ENCODE results near the gene SERPINA12. TPM values are rescaled to one million over a fixed set of nuclear protein-coding genes. Genes with fewer than 3 reads are reported as not detected.

SERPINA12 gene
- total and polyA plus RNA-seq, 8 donors: not detected

DNA sequence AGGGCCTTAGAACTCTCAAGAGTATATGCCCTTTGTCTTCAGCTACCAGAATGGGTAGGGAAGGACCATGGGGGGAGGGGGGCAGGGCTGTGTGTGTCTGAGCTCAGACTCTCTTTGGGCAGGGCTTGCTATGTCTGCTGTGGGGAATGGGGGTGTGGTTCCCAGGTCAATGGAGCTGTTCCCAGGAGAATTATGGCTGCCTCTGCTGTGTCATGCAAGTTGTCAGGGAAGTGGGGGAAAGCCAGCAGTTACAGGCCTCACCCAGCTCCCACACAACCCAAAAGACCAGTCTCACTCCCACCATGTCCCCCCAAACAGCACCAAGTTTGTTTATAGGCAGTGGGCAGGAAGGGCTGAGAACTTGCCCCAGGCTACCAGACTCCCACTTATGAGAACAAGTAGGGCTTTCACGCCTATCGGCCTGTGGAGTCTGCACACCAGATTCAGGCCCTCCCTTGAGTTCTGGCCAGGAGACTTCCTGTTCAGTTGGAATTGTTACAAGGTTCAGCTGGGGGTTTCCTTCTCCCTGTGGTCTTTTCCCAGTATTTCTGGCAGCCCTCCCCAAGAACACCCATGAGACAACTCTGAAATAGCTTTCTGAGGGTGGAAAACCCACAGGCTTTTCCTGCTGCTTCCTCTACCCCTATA is 50.6 kb downstream of the SERPINA12 start:
- TF ChIP-seq, protein P1, sequence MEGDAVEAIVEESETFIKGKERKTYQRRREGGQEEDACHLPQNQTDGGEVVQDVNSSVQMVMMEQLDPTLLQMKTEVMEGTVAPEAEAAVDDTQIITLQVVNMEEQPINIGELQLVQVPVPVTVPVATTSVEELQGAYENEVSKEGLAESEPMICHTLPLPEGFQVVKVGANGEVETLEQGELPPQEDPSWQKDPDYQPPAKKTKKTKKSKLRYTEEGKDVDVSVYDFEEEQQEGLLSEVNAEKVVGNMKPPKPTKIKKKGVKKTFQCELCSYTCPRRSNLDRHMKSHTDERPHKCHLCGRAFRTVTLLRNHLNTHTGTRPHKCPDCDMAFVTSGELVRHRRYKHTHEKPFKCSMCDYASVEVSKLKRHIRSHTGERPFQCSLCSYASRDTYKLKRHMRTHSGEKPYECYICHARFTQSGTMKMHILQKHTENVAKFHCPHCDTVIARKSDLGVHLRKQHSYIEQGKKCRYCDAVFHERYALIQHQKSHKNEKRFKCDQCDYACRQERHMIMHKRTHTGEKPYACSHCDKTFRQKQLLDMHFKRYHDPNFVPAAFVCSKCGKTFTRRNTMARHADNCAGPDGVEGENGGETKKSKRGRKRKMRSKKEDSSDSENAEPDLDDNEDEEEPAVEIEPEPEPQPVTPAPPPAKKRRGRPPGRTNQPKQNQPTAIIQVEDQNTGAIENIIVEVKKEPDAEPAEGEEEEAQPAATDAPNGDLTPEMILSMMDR (IDR thresholded peaks at IDR 0.05): no peak
- Histone ChIP-seq H3K9me3 (no peaks in the 10 kb centered on the region), H3K36me3 (no peaks in the 10 kb centered on the region), H3K4me1 (no peaks in the 10 kb centered on the region), H3K27me3 (no peaks in the 10 kb centered on the region), H3K27ac (no peak overlapping the region), H3K4me3 (no peak overlapping the region)
- intact Hi-C loops (cut with DNase I): no loop called here
- DNase-seq (no peak), ATAC-seq (no peak)

DNA sequence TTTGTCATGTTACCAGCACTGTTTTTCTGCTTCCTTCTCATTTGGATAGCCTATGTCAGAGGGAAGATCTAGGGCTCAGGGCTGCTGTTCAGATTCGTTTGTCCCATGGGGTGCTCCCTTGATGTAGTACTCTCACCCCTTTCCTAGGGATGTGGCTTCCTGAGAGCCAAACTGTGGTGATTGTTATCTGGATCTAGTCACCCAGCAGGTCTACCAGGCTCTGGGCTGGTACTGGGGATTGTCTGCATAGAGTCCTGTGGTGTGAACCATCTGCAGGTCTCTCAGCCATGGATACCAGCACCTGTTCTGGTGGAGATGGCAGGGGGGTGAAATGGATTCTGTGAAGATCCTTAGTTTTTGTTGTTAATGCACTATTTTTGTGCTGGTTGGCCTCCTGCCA is 51.2 kb downstream of the SERPINA12 start:
- Histone ChIP-seq H3K27me3 (no peaks in the 10 kb centered on the region), H3K36me3 (no peaks in the 10 kb centered on the region), H3K4me1 (no peaks in the 10 kb centered on the region), H3K9me3 (no peaks in the 10 kb centered on the region), H3K27ac (no peak overlapping the region), H3K4me3 (no peak overlapping the region)
- no peak for ATAC-seq
- TF ChIP-seq, protein P1 (IDR thresholded peaks at IDR 0.05): no peak
- intact Hi-C loops (cut with DNase I): no loop called here
- DNase-seq: no peak

DNA sequence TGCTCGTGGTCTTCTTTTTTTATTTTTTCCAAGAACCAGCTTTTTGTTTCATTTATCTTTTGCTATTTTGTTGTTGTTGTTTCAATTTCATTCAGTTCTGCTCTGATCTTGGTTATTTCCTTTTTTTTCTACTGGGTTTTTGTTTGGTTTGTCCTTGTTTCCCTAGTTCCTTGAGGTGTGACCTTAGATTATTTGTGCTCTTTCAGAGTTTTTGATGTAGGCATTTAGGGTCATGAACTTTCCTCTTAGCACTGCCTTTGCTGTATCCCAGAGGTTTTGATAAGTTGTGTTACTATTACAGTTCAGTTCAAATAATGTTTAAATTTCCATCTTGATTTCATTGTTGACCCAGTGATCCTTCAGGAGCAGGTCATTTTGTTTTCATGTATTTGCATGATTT is 53.3 kb downstream of the SERPINA12 start:
- DNase-seq (no peak), ATAC-seq (no peak)
- Histone ChIP-seq H3K27me3 (peaks cover 0 to 18% of the 10 kb centered on the region in 2 donors), H3K27ac (no peak overlapping the region), H3K4me1 (no peaks in the 10 kb centered on the region), H3K4me3 (no peak overlapping the region), H3K9me3 (no peaks in the 10 kb centered on the region), H3K36me3 (no peaks in the 10 kb centered on the region)
- TF ChIP-seq, protein P1 (IDR thresholded peaks at IDR 0.05): no peak
- intact Hi-C loops (cut with DNase I): no loop called here

DNA sequence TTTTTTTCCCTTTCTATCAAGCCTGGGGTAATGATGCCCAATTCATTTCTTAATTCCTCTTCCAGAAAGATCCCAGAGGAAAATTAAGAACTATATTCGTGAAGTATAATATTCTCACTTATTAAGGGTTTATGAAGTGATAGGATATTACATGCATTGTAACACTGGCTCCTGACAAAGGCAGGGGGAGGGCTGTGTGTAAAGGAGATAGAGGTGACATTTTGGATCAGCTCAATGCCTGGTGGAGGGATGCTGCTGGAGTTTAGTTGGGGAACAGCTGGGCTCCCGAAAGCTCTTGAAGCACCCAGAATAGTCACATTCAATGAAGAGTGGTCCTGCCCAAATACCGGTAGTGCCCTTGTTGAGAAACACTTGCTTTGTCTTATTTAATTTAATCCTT is 57.4 kb downstream of the SERPINA12 start:
- DNase-seq (no peak), ATAC-seq (no peak)
- TF ChIP-seq, protein P1 (IDR thresholded peaks at IDR 0.05): no peak
- Histone ChIP-seq H3K9me3 (no peaks in the 10 kb centered on the region), H3K36me3 (no peaks in the 10 kb centered on the region), H3K4me1 (no peaks in the 10 kb centered on the region), H3K4me3 (no peak overlapping the region), H3K27ac (no peak overlapping the region), H3K27me3 (peaks cover 0 to 36% of the 10 kb centered on the region in 2 donors)
- intact Hi-C loops (cut with DNase I): no loop called here

GRCh38 chr14:94451091-94451771 is 58.0 kb downstream of the SERPINA12 start:
- H3K36me3 ChIP-seq: no peaks in the 10 kb centered on the region
- peaks cover 0 to 40% of the 10 kb centered on the region in 2 donors for H3K27me3 ChIP-seq
- no peak overlapping the region for H3K4me3 ChIP-seq
- H3K27ac ChIP-seq: no peak overlapping the region
- ATAC-seq (no peak), DNase-seq (no peak)
- TF ChIP-seq, protein P1 (IDR thresholded peaks at IDR 0.05): no peak
- H3K4me1 ChIP-seq: no peaks in the 10 kb centered on the region
- no peaks in the 10 kb centered on the region for H3K9me3 ChIP-seq
- intact Hi-C loops (cut with DNase I): no loop called here

Measured in left lung (tissue), 10 donors.